Cardiac septum (tissue), 1 donor: ENCODE results near the gene LTBP2. TPM values are rescaled to one million over a fixed set of nuclear protein-coding genes. Genes with fewer than 3 reads are reported as not detected.

Experiments
- DNase-seq: peaks from one replicate; pipeline ENCODE4 v3.0.0-alpha.2; 2020; ENCODE audit warnings: low spot score
- intact Hi-C: fragments of 100-400 bp; cut with DNase I; formaldehyde crosslinking; loops from one replicate; pipeline ENCODE4 v1.14.0; 2022
- total RNA-seq: library from RNA; stranded (reverse); fragmentation: NEBNext Ultra II Directional; extraction: Animal tissue kit (Norgen Biotek cat#: 25700); gene quantifications from one replicate; pipeline ENCODE4 v1.2.1, GENCODE V29; 2021
- donor health status: DM: no; HTN: no; CAD: no.

Gene LTBP2
- total RNA-seq, 1 donor from 2014 or later: 93.7 TPM

DNA sequence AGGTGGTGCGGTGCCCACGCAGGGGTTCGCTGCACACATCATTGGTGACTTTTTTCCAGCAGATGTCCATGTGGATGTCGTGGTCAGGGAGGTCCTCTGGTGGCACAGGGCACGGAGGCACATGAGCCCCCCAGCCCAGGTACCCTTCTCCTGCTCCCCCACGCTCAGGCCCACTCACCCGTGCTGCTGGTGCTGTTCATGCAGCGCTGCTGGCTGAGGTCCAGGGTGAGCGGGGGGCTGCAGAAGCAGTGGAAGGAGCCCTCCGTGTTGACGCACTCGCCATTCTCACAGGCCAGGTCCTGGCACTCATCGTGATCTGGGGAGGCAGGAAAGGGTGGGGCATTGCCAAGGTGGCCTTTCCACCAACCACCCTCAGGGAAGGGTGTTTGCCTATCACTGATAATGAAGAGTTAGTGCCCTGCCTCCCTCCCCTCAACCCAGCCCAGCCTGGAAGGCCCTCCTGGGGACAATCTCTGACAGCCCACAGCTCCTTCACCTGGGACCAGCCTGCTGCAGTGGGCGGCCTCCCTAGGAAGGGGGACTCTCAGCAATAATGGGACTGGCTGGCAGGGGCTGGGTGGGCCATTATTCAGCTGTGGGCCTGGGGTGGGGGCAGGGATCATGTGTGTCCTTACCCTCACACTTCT, 108.6 kb downstream of the LTBP2 start:
- intact Hi-C loops: loop anchor here (5.0 kb wide), 1 partner anchor 109 kb away; the partner anchor contains the start of gene LTBP2
- peak; percentile 49 for DNase-seq

DNA sequence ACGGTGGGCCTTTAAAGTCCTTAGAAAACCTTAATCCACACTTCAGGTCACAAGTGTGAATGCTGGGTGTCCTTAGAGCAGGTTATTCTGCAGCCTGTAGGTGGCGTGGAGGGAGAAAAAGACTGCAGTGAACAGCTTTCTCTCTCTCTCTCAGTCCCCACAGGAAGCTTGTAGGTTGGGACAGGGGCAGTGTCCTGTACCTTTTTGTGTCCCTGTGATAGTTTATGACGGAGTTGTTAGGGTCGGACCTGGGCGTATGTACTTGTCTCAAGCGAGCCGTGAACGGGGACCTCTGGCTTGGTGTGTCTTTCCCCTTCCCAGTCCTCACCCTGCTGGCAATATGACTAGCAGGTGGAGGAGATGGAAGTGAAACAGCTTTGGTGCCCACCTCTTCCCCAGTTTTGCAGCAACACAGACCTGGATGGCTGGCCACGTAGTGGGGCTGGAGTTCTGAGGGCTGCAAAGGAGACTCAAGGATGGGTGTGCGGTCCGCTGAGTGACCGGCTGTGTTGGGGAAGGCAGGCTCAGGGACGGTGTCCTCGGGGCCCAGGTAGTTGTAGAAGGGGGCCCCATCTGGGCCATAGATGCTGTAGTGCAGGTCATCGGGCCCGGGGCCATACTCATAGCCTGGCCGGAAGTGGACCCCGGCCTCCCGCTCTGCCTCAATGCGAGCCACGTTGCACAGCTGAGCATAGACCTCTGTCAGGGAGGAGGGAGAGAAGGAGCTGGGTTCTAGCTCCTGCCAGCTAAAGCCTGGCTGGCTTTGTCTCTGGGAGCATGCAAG, 109.6 kb downstream of the LTBP2 start:
- intact Hi-C loops: loop anchor here (5.0 kb wide), 1 partner anchor 110 kb away; the partner anchor contains the start of gene LTBP2
- no peak for DNase-seq

DNA sequence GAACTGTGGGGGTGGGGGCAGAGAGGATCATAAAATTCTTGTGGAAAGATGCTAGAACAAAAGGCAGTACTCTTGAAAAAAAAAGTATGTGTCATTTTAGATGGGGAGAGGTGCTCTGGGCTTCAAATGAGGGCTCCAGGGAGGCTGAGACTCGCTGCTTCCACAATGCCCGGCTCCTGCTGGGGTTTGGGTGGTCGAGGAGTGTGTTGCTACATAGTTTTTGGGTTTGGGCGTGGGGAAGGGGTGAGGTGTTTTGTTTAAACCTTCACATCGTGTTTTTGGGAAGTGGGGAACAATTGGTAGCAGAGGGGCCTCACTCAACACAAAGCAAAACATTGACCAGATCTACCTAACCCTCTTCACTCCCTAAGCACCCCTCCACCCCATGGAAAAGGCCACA, 110.3 kb downstream of the LTBP2 start:
- intact Hi-C loops: loop anchor here (5.0 kb wide), 1 partner anchor 111 kb away; the partner anchor contains the start of gene LTBP2
- no peak for DNase-seq

DNA sequence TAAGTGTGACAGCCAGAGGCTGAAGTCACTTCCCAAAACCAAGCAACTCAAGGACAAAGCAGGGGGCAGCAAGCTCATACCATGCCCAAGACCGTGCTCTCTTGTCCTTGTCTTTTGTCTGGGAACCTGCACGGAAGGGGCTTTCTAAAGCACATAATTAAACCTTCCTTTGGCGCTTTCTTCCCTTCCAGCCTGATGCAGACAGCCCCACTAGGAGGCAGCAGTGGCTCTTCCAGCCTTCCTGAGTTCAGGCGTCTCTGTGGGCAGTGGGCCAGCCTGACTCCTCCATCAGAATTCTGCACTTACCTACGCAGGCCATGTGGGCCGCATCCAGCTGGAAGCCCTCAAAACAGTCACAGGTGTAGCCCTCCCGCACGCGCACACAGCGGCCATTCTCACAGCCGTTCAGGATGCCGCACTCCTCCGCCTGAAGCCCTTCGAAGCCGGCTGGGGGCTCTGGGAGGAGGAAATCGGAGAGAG, 110.9 kb downstream of the LTBP2 start:
- intact Hi-C loops: loop anchor here (5.0 kb wide), 1 partner anchor 111 kb away; the partner anchor contains the start of gene LTBP2
- no peak for DNase-seq

DNA sequence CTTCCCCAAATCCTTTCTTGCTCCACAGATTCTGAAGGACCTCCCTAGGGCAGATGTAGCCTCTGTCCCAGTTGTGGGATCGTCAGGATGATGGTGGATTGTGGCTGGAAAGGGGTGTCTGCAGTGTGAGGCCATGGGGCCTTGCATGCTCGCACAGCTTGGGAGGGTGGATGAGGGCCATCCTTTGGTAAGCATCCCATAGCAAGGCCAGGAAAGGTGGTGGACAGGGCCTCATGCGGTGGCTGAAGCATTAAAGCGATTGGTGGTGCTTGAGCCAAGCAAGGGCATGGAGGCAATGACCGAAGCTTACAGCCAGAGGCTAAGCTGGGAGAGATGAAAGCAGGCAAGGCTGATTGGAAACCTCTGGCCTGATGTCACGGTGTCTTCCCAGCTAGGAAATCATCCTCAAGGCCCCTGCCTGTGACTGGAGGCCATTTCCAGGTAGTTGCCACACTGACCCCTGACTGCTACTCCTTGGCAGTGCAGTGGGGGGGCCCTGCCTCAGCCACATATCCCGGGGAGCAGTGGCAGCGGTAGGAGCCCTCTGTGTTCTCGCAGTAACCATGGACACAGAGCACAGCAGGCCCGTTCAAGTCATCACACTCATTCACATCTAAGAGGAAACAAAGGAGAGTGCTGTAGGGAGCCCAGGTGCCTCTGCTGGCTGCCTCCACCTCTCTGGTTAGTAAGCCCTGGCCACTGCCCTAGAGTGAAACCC, 111.5 kb downstream of the LTBP2 start:
- DNase-seq: no peak
- intact Hi-C loops: loop anchor here (5.0 kb wide), 1 partner anchor 112 kb away; the partner anchor contains the start of gene LTBP2

DNA sequence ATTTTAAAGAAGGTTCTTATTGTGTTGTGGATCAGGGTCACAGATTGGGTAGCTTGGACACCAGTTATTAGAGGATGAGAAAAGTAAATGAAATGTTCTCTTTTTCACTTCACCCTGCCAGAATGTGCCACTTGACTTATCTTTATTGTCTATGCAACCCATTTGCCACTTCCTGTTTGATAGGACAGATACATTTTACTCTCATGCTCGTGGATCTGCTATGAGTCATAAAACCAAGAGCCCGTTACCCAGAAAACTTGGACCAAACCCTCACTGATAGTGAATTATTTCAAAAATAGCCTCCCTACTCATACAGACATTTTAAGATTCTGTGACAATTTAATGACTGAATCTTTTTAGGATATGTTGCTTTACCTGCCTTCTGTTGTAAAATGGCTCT, 116.7 kb downstream of the LTBP2 start:
- intact Hi-C loops: no loop called here
- DNase-seq: no peak

DNA sequence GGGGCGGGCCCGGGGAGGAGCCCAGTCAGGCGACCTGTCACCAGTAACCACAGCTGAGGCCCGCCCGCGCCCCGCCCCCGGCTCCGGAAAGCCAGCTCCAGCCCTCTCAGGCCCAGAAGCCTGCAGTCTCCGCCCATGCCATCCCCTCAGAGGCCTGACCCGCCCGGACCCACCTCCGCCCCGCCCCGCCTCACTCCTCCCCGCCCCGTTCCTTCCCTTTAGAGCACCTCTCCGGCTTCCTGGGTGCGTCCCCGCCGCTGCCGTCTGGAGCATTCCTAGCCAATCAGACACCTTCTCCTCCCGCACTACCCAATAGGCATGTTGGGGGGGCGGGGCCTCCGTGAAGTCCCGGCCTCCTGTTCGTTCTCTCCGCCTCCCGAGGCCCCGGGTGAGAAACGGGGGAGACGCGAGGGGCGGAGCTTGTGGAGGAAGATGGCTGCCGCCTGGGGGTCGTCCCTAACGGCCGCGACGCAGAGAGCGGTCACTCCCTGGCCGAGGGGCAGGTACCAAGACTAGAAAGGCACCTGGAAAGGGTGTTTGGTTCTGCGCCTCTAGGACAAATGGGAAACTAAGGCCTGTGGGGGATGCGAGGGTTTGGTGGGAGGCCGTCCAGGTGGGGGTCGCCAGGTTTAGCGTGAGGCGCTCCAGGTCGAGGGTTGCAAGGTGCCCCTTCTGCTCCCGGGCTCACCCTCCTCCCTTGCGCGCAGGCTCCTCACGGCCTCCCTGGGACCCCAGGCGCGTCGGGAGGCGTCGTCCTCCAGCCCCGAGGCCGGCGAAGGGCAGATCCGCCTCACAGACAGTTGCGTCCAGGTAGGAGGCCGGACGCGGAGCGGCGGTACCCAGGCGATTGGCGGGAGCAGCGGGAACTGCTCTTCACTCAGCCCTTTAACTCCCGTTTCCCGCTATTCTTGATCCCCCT, 118.4 kb downstream of the LTBP2 start, which contains the start of gene ISCA2:
ISCA2 (plus strand) TSS at position 423 of the 919 bp plus-strand sequence; CDS start at position 433, 10 bp downstream.
- DNase-seq: peak; percentile 100
- intact Hi-C loops: no loop called here

DNA sequence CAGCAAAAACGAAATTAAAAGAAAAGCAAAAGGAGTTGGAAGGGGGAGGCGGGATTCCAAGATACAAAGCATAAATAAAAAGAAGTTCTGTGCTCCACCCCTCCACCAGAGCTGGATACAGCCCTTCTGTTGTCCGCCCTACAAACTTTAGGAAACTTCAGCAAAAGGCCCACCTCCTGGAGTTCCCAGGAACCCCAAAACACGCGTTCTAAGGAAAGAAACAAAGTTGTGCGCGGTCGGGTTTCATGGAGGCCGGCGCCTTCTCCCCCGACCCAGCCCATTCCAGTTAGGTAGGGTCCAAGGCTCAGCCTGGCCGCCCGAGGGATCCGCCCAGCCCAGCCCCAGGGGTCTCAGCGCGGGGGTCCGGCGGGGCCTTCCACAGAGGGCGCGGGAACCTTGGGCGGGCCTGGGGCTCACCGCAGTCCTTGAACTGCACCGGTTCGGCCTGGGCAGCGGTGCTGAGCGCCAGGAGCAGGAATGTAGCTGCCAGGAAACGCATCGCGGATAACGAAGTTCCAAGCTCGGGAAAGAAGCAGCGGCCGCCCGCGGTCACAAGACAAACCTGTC, 119.2 kb downstream of the LTBP2 start, which contains the start of gene NPC2:
NPC2 (minus strand) TSS at position 530 of the 567 bp plus-strand sequence; CDS start at position 499, 31 bp downstream.
- intact Hi-C loops: no loop called here
- no peak for DNase-seq

DNA sequence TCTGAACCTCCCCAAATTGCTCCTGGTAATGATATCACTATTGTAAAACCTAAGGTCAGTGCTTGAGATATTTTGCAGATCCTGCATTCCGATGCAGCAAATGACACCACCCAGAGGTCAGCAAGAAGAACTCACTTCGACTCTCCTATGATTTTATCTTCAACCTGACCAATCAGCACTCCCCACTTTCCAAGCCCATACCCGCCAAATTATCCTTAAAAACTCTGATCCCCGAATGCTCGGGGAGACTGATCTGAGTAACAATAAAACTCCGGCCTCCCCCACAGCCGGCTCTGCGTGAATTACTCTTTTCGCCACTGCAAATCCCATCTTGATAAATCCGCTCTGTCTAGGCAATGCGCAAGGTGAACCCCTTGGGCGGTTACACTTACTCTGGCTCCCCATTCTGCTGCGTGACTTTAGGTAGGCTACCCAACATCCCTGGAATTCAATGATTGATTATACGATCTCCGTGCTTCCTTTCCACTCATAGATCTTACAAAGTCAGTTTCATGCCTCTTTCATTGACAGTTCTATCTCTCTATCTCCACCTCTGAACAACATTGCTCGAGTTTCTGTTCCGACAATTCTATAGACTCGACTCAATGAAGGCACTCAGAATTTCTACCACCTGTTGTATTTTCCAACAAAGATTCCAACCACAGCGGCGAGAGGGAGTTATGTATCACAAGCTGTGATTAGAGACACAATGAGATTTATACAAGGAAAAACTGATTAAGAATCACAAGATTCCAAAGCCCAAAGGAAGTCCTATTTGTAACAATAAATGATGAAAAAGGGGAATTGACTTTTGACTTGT, 119.9 kb downstream of the LTBP2 start:
- DNase-seq: no peak
- intact Hi-C loops: no loop called here

DNA sequence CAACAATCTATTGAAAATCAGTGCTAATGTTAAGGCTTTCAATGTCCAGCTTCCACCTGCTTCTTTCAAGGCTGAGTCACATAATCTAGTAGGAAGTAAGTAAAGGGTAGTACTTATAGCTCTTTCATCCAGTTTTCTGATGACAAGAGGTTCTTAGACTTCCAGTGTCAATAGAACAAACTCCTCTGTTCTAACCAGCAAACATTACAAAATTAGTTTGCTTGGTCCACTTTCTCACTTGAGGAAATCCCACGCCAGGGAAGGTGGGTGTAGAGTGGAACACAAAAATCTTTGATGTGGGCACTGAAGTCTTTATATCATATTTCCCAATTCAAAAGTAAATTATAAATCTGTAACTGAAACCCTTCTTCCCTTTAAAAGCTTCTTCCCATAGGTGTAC, 121.6 kb downstream of the LTBP2 start:
- DNase-seq: no peak
- intact Hi-C loops: no loop called here

DNA sequence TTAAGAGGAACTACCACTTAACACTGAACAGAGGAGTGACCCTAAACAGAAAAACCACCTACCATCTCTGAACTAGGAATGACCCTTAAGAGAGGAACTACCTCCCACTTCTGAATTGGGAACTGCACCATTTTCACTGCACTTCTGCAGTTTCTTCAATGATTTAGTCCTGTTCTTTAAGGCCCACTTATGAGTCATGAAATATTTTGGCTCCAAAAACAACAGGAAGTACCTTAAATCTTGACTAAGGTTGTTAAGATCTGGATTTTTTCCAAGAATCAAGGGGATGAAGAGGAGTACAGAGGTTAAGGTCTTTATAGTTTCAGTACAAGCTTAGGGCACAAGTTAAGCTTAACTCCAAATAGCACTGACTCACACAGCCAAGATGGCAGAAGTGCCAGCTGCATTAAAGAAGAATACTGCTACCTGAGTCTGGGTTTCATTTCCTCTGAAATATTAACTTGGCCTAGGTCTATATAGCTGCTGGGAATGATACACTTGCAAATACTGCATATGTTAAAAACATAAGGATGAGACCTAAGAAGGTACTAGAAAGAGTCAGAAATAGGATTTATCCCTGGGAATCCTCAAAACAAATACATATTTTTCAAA, 123.1 kb downstream of the LTBP2 start:
- intact Hi-C loops: no loop called here
- DNase-seq: no peak

DNA sequence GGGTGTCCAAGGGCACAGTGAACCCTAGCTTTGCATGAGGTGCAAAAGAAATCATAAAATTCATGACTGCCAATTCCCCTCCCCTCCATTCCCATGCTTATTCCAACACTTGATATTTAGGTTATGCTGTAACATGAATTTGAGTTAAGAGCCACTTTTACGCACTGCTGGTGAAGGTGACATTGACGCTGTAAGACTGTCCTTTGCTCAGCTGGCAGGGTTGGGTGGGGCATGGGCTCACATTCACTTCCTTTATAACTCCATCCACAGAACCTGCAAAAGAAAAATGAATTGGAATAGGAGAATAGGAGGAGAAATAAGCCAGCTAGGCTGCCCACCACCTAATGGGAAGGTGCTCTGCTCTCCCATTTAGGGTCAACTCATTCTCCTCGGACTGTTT, 125.9 kb downstream of the LTBP2 start:
- no peak for DNase-seq
- intact Hi-C loops: no loop called here

DNA sequence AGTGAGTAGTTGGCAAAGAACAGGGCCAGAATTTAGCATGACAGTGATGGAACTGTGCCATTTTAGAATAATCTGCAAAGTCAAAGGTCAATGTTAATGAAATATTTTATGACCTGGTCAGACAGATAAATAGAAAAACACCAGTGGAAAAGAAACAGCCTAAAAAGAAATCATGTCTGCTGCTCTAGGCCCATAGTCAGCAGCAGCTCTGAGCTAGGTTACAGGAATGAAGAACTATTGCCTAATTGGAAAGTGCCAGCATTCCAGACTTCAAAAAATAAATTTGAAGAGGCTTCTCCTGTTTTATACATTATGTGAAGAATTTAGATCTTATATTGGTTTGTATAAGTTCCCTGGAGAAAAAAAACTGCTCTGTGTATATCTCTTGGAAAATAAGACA, 128.7 kb downstream of the LTBP2 start:
- intact Hi-C loops: no loop called here
- DNase-seq: no peak

DNA sequence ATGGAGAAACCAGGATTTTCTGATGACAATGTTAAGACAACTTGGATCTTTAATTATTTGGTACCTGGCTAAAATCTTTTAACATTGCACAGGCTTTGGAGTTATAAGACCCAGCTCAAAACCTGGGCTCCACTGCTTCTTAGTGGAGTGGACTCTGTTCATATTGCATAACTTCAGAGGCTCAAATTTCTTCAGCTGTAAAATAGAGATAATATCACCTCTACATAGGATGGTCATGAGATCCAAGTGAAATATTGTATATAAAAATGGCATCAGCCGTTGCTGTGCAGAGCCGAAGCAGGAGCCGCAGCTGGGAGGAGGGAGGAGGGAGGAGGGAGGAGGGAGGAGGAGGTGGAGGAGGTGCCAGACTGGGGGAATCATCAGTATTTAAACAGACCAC, 129.5 kb downstream of the LTBP2 start:
- no peak for DNase-seq
- intact Hi-C loops: no loop called here

DNA sequence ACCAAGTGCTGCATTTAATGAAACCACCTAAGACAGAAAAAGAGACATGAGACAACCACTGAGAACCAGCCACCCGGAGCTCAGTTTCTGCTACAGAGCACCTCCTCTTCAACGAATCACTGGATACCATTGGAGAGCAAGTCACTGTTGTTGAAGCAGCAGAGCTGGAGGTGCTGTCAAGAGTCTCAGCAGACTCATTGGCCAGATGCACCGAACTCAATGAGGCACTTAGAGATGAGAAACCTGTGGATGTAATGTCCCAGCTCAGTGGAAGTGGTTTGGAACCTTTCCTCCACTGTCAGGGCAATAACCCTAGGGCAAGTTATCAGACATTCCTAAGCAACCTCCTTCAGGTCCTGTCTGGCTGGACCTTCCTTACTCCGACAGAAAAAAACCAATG, 132.0 kb downstream of the LTBP2 start:
- DNase-seq: no peak
- intact Hi-C loops: no loop called here

DNA sequence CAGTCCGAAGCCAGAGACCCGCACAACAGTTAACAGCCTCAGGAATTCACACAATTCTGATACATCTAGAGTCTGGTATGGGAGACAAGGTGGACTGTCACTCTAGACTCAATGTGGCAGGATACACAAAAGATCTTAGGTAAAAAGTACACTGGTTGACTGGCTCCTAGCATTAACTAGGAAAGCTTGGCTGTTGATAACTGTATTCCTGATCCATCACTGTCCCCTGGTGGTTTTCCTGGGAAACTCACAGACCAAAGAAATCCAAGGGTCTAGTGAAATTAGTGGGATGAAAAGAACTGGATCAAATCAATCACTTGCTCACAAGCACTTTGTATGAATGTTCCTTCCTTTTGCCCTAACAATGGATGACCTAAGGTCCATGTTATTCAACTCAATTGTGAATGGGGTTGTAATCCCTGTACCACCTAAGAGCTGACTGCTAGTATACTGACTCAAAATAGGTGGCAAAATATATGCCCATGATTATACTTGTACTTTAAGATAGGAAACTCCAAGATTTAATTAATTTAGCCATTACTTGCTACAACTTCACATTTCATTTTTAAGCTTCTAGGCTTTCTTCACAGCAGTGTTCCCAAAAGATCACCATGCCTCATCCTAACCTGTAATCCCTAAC, 132.9 kb downstream of the LTBP2 start:
- intact Hi-C loops: loop anchor here (2.0 kb wide), 1 partner anchor 116 kb away; no protein-coding TSS in a partner anchor
- DNase-seq: no peak

DNA sequence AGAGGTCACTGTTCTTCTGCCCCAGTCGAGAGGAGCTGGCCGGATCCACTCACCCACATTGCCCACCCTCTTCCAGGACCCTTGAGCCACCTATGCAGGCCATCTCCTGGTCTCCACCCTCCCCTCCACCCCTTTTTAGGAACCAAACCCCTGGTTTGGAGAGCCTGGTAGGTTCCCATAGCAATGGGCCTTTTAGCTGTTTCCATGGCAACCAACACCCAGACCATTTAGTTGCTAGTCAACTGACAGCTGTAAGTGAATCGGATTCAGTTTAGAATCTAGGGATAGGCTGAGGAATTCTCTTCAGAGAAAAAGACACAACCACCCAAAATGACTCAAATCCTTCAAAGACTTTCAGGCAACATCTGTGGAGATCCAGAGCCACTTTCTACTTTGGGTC, 135.4 kb downstream of the LTBP2 start:
- intact Hi-C loops: no loop called here
- DNase-seq: no peak
